Measurements from ENCODE around the gene FLT1.

FLT1 gene

DNA sequence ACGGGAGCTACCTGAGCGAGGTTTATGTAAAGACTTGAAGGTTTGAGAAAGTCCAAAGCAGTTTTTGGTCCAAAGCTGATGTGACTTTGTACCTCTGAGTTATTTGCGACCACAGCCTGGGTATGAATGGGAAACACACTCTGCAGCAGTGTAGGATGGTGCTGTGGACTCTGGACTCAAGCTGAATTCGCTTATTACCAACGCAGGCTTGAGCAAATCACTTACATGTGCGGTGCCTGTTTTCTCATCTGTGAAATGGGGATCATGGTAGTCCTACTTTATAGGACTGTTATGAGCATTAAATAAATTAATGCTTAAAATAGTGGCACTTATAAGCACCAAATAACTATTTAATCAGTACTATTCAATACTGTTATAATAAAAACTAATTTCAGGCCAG lies 180.0 kb downstream of the FLT1 start:
- TF ChIP-seq, protein P1, sequence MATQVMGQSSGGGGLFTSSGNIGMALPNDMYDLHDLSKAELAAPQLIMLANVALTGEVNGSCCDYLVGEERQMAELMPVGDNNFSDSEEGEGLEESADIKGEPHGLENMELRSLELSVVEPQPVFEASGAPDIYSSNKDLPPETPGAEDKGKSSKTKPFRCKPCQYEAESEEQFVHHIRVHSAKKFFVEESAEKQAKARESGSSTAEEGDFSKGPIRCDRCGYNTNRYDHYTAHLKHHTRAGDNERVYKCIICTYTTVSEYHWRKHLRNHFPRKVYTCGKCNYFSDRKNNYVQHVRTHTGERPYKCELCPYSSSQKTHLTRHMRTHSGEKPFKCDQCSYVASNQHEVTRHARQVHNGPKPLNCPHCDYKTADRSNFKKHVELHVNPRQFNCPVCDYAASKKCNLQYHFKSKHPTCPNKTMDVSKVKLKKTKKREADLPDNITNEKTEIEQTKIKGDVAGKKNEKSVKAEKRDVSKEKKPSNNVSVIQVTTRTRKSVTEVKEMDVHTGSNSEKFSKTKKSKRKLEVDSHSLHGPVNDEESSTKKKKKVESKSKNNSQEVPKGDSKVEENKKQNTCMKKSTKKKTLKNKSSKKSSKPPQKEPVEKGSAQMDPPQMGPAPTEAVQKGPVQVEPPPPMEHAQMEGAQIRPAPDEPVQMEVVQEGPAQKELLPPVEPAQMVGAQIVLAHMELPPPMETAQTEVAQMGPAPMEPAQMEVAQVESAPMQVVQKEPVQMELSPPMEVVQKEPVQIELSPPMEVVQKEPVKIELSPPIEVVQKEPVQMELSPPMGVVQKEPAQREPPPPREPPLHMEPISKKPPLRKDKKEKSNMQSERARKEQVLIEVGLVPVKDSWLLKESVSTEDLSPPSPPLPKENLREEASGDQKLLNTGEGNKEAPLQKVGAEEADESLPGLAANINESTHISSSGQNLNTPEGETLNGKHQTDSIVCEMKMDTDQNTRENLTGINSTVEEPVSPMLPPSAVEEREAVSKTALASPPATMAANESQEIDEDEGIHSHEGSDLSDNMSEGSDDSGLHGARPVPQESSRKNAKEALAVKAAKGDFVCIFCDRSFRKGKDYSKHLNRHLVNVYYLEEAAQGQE (IDR thresholded peaks at IDR 0.05; ENCODE audit: insufficient read depth in 1 of 2, low read depth in 2 of 2, low read length in 2 of 2), result no peak
- TF ChIP-seq TAF1 (IDR thresholded peaks at IDR 0.05; ENCODE audit: borderline replicate concordance, insufficient read depth, low read length), result no peak
- TF ChIP-seq FOXP2 (optimal IDR thresholded peaks at IDR 0.05; ENCODE audit: borderline replicate concordance, extremely low read depth, extremely low read length, insufficient read depth), result no peak
- no peak for TF ChIP-seq SIN3A (IDR thresholded peaks at IDR 0.05; ENCODE audit: borderline replicate concordance, insufficient read depth, low read length)
- TF ChIP-seq POLR2AphosphoS5 (IDR thresholded peaks at IDR 0.05; ENCODE audit: low read depth, low read length), result no peak

DNA sequence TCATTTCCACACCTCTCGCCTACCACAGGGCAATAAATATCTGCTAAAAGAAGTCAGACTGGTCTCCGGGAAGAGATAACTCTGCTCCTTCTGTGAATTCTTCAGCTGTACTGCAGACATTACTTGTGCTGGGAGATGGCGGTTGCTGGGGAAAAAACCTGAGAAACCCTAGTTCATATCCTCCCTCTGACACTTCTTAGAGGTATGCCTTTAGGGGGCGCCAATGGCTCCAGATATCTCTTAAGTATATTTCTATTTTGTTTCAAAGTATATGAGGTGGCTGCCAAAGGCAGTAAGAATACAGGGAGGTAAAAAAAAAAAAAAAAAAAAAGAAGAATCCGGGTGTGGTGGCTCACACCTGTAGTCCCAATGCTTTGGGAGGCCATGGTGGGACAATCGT lies 181.3 kb downstream of the FLT1 start:
- TF ChIP-seq SIN3A (IDR thresholded peaks at IDR 0.05; ENCODE audit: borderline replicate concordance, insufficient read depth, low read length) (no peak), POLR2AphosphoS5 (IDR thresholded peaks at IDR 0.05; ENCODE audit: low read depth, low read length) (no peak), TAF1 (IDR thresholded peaks at IDR 0.05; ENCODE audit: borderline replicate concordance, insufficient read depth, low read length) (no peak), FOXP2 (optimal IDR thresholded peaks at IDR 0.05; ENCODE audit: borderline replicate concordance, extremely low read depth, extremely low read length, insufficient read depth) (no peak)
- TF ChIP-seq, protein P1 (IDR thresholded peaks at IDR 0.05; ENCODE audit: insufficient read depth in 1 of 2, low read depth in 2 of 2, low read length in 2 of 2), result no peak

DNA sequence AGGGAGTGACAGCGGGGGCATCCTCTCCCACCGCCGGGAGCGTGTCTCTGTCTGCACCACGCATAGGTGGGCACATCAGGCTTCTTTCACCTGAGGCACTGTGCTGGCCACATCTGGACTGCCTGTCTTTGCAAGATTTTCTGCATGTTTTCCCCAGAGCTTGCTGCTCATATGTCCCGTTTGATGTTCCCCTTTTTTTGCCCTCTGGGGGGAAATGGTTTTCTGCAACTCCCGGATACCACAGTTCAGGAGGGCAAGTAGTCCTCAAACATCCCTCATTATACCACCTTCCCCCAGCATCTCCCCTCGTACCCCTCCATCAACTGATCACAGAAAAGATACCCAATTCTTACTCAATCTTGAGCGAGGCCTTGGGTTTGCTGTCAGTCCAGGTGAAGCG lies 188.6 kb downstream of the FLT1 start:
- TF ChIP-seq POLR2AphosphoS5 (IDR thresholded peaks at IDR 0.05; ENCODE audit: low read depth, low read length) (no peak), FOXP2 (optimal IDR thresholded peaks at IDR 0.05; ENCODE audit: borderline replicate concordance, extremely low read depth, extremely low read length, insufficient read depth) (no peak), TAF1 (IDR thresholded peaks at IDR 0.05; ENCODE audit: borderline replicate concordance, insufficient read depth, low read length) (no peak), SIN3A (IDR thresholded peaks at IDR 0.05; ENCODE audit: borderline replicate concordance, insufficient read depth, low read length) (no peak)
- TF ChIP-seq, protein P1 (IDR thresholded peaks at IDR 0.05; ENCODE audit: insufficient read depth in 1 of 2, low read depth in 2 of 2, low read length in 2 of 2), result no peak

DNA sequence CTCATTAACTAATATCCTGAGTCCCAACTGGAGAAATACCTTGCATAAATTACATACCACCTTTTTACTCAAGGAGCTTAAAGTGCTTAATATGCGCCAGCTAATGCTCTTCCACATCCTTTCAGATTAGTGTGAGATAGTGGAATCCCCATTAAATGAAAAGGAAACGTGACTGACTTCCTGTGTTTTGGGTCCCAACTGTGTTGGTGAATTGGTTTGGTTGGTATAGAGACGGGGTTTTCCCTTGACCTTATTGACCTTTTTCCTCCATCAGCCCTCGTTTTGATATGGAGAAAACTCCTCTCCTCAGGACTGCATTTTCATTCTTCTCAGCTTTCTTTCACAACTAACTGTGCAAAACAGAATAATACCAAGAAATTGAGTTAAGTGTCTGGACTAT lies 193.1 kb downstream of the FLT1 start:
- TF ChIP-seq POLR2AphosphoS5 (IDR thresholded peaks at IDR 0.05; ENCODE audit: low read depth, low read length), result no peak
- no peak for TF ChIP-seq TAF1 (IDR thresholded peaks at IDR 0.05; ENCODE audit: borderline replicate concordance, insufficient read depth, low read length)
- no peak for TF ChIP-seq SIN3A (IDR thresholded peaks at IDR 0.05; ENCODE audit: borderline replicate concordance, insufficient read depth, low read length)
- TF ChIP-seq, protein P1 (IDR thresholded peaks at IDR 0.05; ENCODE audit: insufficient read depth in 1 of 2, low read depth in 2 of 2, low read length in 2 of 2), result no peak
- TF ChIP-seq FOXP2 (optimal IDR thresholded peaks at IDR 0.05; ENCODE audit: borderline replicate concordance, extremely low read depth, extremely low read length, insufficient read depth), result no peak

DNA sequence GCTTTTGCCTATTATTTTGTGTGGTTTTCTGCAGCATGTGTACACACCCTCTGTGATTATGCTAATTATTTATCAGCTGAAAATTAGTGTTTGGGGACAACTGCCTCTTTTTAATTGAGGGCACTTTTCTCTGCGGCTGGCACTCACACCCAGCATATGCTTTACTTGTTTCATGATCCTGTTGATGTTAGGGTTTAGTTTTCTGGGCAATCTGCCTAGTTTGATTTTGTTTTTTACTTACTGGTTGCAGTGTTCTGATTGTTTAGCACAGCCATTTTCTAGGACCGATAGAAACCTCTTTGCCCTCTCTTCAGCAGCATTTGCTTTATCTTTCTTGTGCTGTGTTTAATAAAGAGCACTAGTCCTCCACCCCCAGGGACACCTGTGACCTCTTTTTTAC lies 195.0 kb downstream of the FLT1 start:
- TF ChIP-seq, protein P1 (IDR thresholded peaks at IDR 0.05; ENCODE audit: insufficient read depth in 1 of 2, low read depth in 2 of 2, low read length in 2 of 2), result no peak
- TF ChIP-seq TAF1 (IDR thresholded peaks at IDR 0.05; ENCODE audit: borderline replicate concordance, insufficient read depth, low read length) (no peak), SIN3A (IDR thresholded peaks at IDR 0.05; ENCODE audit: borderline replicate concordance, insufficient read depth, low read length) (no peak), POLR2AphosphoS5 (IDR thresholded peaks at IDR 0.05; ENCODE audit: low read depth, low read length) (no peak), FOXP2 (optimal IDR thresholded peaks at IDR 0.05; ENCODE audit: borderline replicate concordance, extremely low read depth, extremely low read length, insufficient read depth) (no peak)
